BLaER1 treated with 17β-estradiol and CSF1 and Interleukin-3, amounts not matched to agents 10 nM and 100 nM (cell line): Measurements from ENCODE around the gene DDX10.
"Not testable (repeated sequence)": the region's sequence is repeated elsewhere in the genome, so short reads cannot be mapped to it uniquely, and the experiment has no call there.

Experiments
- H3K27ac ChIP-seq, 11 experiments: shearing (Covaris generic); formaldehyde crosslinking; 2 replicates each; pipeline ENCODE4 v1.8.1; 2022
- H3K27me3 ChIP-seq, 11 experiments: shearing (Covaris generic); formaldehyde crosslinking; 2 replicates each; pipeline ENCODE4 v1.8.1; 2022
- H3K36me3 ChIP-seq, 11 experiments: shearing (Covaris generic); formaldehyde crosslinking; 2 replicates each; pipeline ENCODE4 v1.8.1; 2022
- H3K4me1 ChIP-seq, 10 experiments: shearing (Covaris generic); formaldehyde crosslinking; 2 replicates each; pipeline ENCODE4 v1.8.1; 2022
- H3K4me2 ChIP-seq, 11 experiments: shearing (Covaris generic); formaldehyde crosslinking; 2 replicates each; pipeline ENCODE4 v1.8.1; 2022
- H3K4me3 ChIP-seq, 10 experiments: shearing (Covaris generic); formaldehyde crosslinking; 2 replicates each; pipeline ENCODE4 v1.8.1; 2022
- H3K9ac ChIP-seq, 11 experiments: shearing (Covaris generic); formaldehyde crosslinking; 2 replicates each; pipeline ENCODE4 v1.8.1; 2022
- H3K9me3 ChIP-seq, 11 experiments: shearing (Covaris generic); formaldehyde crosslinking; replicated peaks in 1 of 11; 2 replicates each; pipeline ENCODE4 v1.8.1; 2022
- H4K20me1 ChIP-seq, 11 experiments: shearing (Covaris generic); formaldehyde crosslinking; 2 replicates each; pipeline ENCODE4 v1.8.1; 2022
- Cebpa-rat ChIP-seq, 11 experiments: shearing (Covaris generic); IDR thresholded peaks; 2 replicates each; pipeline ENCODE4 v1.8.1; 2022

The DDX10 gene

DNA sequence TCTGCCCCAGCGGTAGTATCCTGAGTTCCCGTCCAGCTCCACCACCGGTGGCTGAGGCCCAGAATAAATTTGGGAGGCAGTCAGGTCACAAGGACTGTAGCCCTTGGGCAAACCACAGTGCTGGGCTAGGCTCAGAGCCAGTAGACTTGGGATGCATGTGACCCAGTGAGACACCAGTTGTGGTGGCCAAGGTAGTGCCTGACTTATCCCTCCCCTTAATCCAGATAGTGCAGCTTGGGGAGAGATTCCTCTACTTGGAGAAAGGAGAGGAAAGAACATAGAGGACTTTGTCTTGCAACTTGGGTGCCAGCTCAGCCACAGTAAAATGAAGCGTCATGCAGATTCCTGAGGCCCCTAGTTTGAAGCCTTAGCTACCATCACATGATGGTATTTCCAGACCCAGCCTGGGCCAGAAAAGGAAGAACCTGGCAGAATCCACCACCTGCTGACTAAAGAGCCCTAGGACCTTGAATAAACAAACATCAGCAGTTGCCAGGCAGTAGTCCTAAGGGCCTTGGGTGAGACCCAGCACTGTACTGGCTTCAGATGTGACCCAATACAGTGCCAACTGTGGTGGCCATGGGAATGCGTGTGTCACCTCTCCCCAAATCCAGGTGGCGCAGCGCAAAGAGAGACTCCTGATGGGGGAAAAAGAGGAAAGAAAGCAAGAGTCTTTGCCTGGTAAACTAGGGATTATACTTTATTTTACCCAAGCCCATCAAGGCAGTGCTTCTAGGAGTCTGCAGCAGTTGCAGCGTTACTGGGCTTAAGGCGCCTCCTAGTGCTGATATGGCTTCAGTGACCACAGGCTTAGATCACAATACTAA, 17.0 kb upstream of the DDX10 start:
- Histone ChIP-seq H3K9ac (no peak overlapping the region), H3K36me3 (no peaks in the 10 kb centered on the region), H4K20me1 (no peaks in the 10 kb centered on the region), H3K4me1 (no peaks in the 10 kb centered on the region), H3K27me3 (no peaks in the 10 kb centered on the region), H3K27ac (no peak overlapping the region), H3K4me2 (no peak overlapping the region), H3K9me3 (peaks cover 0 to 6% (median 4%) of the 10 kb centered on the region in 11 experiments; a peak in 7 of 22 replicates), H3K4me3 (no peak overlapping the region)
- no peak for TF ChIP-seq Cebpa-rat (IDR thresholded peaks at IDR 0.05)

GRCh38 chr11:108648528-108648885, 16.4 kb upstream of the DDX10 start:
- H3K36me3 ChIP-seq = no peaks in the 10 kb centered on the region
- H3K4me3 ChIP-seq = no peak overlapping the region
- H3K4me1 ChIP-seq = no peaks in the 10 kb centered on the region
- no peak overlapping the region for H3K4me2 ChIP-seq
- H3K9ac ChIP-seq = no peak overlapping the region
- H4K20me1 ChIP-seq = no peaks in the 10 kb centered on the region
- no peak for TF ChIP-seq Cebpa-rat (IDR thresholded peaks at IDR 0.05)
- no peak overlapping the region for H3K27ac ChIP-seq
- H3K27me3 ChIP-seq = no peaks in the 10 kb centered on the region
- peaks cover 0 to 10% (median 4%) of the 10 kb centered on the region in 11 experiments; a peak in 7 of 22 replicates for H3K9me3 ChIP-seq

- peak overlapping the region in 2 of 11 experiments; percentile 24 to 44; a peak in 4 of 22 replicates for H3K4me2 ChIP-seq
Observed at GRCh38 chr11:108654100-108654499, 10.8 kb upstream of the DDX10 start.

DNA sequence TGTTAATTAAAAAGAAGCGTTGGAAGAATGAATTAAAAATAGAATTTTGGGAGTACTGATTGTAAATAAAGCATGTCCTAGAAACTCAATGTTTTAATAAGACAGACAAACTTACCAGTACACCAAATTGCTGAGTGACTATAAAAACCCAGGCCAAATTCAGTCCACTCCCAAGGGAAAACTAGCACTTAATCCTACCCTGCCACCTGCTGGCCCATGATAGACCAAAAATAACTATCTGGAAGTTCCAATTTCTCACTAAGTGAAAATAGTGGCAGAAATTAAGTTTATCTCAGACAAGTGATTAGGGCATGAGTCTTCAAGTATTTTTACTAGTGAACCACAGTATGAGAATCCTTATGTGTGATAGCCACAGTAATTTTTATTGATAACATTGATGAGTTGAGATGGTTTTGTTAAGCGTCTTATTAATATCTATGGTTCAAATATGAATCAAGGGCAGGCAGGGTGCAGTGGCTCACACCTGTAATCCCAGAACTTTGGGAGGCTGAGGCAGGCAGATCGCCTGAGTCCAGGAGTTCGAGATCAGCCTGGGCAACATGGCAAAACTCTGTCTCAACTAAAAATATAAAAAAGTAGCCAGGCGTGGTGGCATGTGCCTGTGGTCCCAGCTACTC, 9.8 kb upstream of the DDX10 start:
- peaks cover 0 to 10% (median 4%) of the 10 kb centered on the region in 11 experiments; a peak in 7 of 22 replicates for H3K9me3 ChIP-seq
- no peak overlapping the region for H3K4me3 ChIP-seq
- H3K4me2 ChIP-seq = no peak overlapping the region
- TF ChIP-seq Cebpa-rat (IDR thresholded peaks at IDR 0.05) = no peak
- H3K27ac ChIP-seq = no peak overlapping the region
- H4K20me1 ChIP-seq = no peaks in the 10 kb centered on the region
- no peaks in the 10 kb centered on the region for H3K36me3 ChIP-seq
- 0 out of 22 replicates have a peak overlapping the region, but pooled peaks of 1 of the 11 experiments have one; percentile 38 for H3K9ac ChIP-seq
- no peaks in the 10 kb centered on the region for H3K27me3 ChIP-seq
- H3K4me1 ChIP-seq = peaks cover 0 to 14% (median 3%) of the 10 kb centered on the region in 10 experiments; a peak in 9 of 20 replicates

More at GRCh38 chr11:108654100-108654499, 10.8 kb upstream of the DDX10 start:
- H3K4me3 ChIP-seq, H4K20me1 ChIP-seq, H3K36me3 ChIP-seq, H3K27ac ChIP-seq, H3K9ac ChIP-seq, H3K27me3 ChIP-seq, H3K9me3 ChIP-seq: not testable (repeated sequence)
- peaks cover 0 to 14% (median 3%) of the 10 kb centered on the region in 10 experiments; a peak in 9 of 20 replicates for H3K4me1 ChIP-seq

- Histone ChIP-seq H3K4me2 (no peak overlapping the region), H3K36me3 (peaks cover 0 to 16% (median 10%) of the 10 kb centered on the region in 11 experiments; a peak in 17 of 22 replicates)
Observed at GRCh38 chr11:108662700-108663099, 2.2 kb upstream of the DDX10 start.

GRCh38 chr11:108663154-108663877, 1.6 kb upstream of the DDX10 start:
- no peak overlapping the region for H3K4me3 ChIP-seq
- no peaks in the 10 kb centered on the region for H3K27me3 ChIP-seq
- peaks cover 0 to 22% (median 17%) of the 10 kb centered on the region in 11 experiments; a peak in 18 of 22 replicates for H3K36me3 ChIP-seq
- no peak overlapping the region for H3K4me2 ChIP-seq
- peaks cover 0 to 32% (median 21%) of the 10 kb centered on the region in 11 experiments; a peak in 13 of 22 replicates for H4K20me1 ChIP-seq
- H3K27ac ChIP-seq = no peak overlapping the region
- no peak for TF ChIP-seq Cebpa-rat (IDR thresholded peaks at IDR 0.05)
- no peaks in the 10 kb centered on the region for H3K9me3 ChIP-seq
- peaks cover 19 to 36% (median 28%) of the 10 kb centered on the region in 10 experiments for H3K4me1 ChIP-seq
- no peak overlapping the region for H3K9ac ChIP-seq

More at GRCh38 chr11:108662700-108663099, 2.2 kb upstream of the DDX10 start:
- TF ChIP-seq Cebpa-rat (IDR thresholded peaks at IDR 0.05) = no peak
- Histone ChIP-seq H3K4me1 (peaks cover 19 to 32% (median 26%) of the 10 kb centered on the region in 10 experiments), H3K27ac (no peak overlapping the region), H3K9ac (no peak overlapping the region), H3K9me3 (no peaks in the 10 kb centered on the region), H3K4me3 (no peak overlapping the region), H3K27me3 (no peaks in the 10 kb centered on the region), H4K20me1 (peaks cover 0 to 26% (median 15%) of the 10 kb centered on the region in 11 experiments; a peak in 11 of 22 replicates)

DNA sequence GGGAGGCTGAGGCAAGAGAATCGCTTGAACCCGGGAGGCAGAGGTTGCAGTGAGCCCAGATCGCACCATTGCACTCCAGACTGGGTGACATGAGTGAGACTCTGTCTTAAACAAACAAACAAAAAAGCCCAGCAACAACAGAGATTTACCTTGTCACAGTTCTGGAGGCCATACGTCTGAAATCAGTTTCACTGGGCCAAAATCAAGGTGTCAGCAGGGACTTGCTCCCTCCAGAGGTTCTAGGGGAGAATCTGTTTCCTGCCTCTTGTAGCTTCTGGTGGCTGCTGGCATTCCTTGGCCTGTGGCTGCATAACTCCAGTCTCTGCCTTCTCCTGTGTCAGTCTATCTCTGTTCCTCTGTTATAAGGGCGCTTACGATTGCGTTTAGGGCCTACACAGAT, 1.5 kb downstream of the DDX10 start:
- Histone ChIP-seq H3K9me3 (peaks cover 0 to 17% (median 9%) of the 10 kb centered on the region in 11 experiments; a peak in 6 of 22 replicates), H3K27ac (no peak overlapping the region), H4K20me1 (peaks cover 0 to 62% (median 52%) of the 10 kb centered on the region in 11 experiments; a peak in 15 of 22 replicates), H3K4me3 (peak overlapping the region in 9 of 10 experiments; percentile 83 to 98 (median 89); a peak in 15 of 20 replicates), H3K36me3 (peaks cover 0 to 53% (median 45%) of the 10 kb centered on the region in 11 experiments; a peak in 20 of 22 replicates), H3K9ac (peak overlapping the region in 5 of 11 experiments; percentile 12 to 93 (median 85); a peak in 6 of 22 replicates), H3K27me3 (no peaks in the 10 kb centered on the region), H3K4me1 (peaks cover 19 to 36% (median 29%) of the 10 kb centered on the region in 10 experiments), H3K4me2 (peak overlapping the region; percentile 81 to 97 (median 95))
- TF ChIP-seq Cebpa-rat (IDR thresholded peaks at IDR 0.05) = no peak

GRCh38 chr11:108669286-108669685, 4.4 kb downstream of the DDX10 start:
- Histone ChIP-seq H3K4me2 (no peak overlapping the region), H3K36me3 (peaks cover 0 to 70% (median 61%) of the 10 kb centered on the region in 11 experiments; a peak in 20 of 22 replicates)
- no peak for TF ChIP-seq Cebpa-rat (IDR thresholded peaks at IDR 0.05)

More at GRCh38 chr11:108669286-108669685, 4.4 kb downstream of the DDX10 start:
- Histone ChIP-seq H3K9me3 (peaks cover 0 to 17% (median 9%) of the 10 kb centered on the region in 11 experiments; a peak in 6 of 22 replicates), H3K27ac (no peak overlapping the region), H3K4me3 (no peak overlapping the region), H3K4me1 (peaks cover 32 to 46% (median 40%) of the 10 kb centered on the region in 10 experiments), H3K27me3 (no peaks in the 10 kb centered on the region), H3K9ac (no peak overlapping the region), H4K20me1 (peaks cover 0 to 92% (median 79%) of the 10 kb centered on the region in 11 experiments; a peak in 15 of 22 replicates)
